Adrenal gland (tissue), 5 donors: ENCODE measurements around the gene ARF3.

Source experiments
- POLR2A ChIP-seq, 2 donors: fragments of 450-650 bp; IDR thresholded peaks; one replicate each; pipeline ENCODE4 v1.6.1; 2017; ENCODE audit warnings: antibody characterized with exemption in 2 of 2, mild to moderate bottlenecking in 2 of 2, moderate library complexity in 1 of 2
- TF ChIP-seq, protein P1 (sequence below), 6 experiments: fragments of 450-650 bp in 4 of 6; fragments of 200-600 bp in 2 of 6; sonication (generic) in 1 of 6; IDR thresholded peaks; 1 replicate in 5 of 6; 2 replicates in 1 of 6; pipeline versions ENCODE4 v1.5.1 to v1.8.0; 2016 to 2021; ENCODE audit warnings: antibody characterized with exemption in 6 of 6, mild to moderate bottlenecking in 2 of 6, moderate library complexity in 1 of 6
- donor health status: DM: no; HTN: no; CAD: no.

DNA sequence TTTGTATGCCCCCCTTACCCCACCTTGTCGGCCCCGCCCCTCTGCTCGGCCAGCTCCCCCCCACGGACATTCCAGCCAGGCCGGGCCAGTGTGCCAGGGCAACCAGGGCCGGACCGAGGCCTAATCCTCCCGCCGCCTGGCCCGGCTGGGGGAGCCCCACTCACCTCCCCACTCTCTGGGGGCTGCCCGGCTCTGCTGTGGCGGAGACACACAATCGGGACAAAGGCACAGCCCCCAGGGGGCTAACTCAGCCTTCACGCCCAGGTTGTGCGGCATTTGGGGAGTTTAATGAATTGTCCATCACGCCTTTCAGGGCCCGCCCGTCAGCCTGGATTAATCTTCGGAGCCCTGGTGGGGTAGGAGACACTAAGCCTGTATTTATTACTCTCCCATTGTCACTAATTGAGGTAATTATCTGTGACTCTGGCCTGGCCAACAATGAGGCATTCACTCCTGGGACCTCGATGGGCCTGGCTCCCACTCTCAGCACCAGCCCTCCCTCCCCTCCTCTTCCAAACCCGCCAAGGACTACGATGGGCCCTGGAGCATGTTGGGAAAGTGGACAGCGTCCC, 29.5 kb upstream of the ARF3 start:
- TF ChIP-seq POLR2A (IDR thresholded peaks at IDR 0.05), result no peak
- TF ChIP-seq, protein P1, sequence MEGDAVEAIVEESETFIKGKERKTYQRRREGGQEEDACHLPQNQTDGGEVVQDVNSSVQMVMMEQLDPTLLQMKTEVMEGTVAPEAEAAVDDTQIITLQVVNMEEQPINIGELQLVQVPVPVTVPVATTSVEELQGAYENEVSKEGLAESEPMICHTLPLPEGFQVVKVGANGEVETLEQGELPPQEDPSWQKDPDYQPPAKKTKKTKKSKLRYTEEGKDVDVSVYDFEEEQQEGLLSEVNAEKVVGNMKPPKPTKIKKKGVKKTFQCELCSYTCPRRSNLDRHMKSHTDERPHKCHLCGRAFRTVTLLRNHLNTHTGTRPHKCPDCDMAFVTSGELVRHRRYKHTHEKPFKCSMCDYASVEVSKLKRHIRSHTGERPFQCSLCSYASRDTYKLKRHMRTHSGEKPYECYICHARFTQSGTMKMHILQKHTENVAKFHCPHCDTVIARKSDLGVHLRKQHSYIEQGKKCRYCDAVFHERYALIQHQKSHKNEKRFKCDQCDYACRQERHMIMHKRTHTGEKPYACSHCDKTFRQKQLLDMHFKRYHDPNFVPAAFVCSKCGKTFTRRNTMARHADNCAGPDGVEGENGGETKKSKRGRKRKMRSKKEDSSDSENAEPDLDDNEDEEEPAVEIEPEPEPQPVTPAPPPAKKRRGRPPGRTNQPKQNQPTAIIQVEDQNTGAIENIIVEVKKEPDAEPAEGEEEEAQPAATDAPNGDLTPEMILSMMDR (IDR thresholded peaks at IDR 0.05), result no peak
